Activated T-helper 9 cell treated with anti-CD3 and anti-CD28 coated beads, Interleukin-2, amount 50 U/mL, for 16 hours (primary cell): ENCODE measurements around the gene MMP10.
"Not testable (repeated sequence)": the region's sequence is repeated elsewhere in the genome, so short reads cannot be mapped to it uniquely, and the experiment has no call there.

Experiments used
- DNase-seq: peaks from one replicate; pipeline ENCODE4 v3.0.0-alpha.2; 2020; ENCODE audit warnings: low read depth

The MMP10 gene

DNA sequence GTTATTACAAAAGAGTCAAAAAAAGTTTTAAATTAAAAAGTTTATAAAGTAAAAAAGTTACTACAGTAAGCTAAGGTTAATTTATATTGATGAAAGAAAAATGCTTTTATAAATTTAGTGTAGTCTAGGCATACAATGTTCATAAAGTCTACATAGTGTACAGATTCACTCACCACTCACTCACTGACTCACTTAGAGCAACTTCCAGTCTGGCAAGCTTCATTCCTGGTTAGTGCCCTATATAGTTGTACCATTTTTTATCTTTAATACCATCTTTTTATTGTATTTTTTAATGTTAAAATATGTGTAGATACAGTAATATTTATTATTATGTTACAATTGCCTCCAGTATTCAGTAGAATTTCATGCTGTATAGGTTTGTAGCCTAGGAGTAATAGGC, 2.6 kb upstream of the MMP10 start:
- no peak for DNase-seq

DNA sequence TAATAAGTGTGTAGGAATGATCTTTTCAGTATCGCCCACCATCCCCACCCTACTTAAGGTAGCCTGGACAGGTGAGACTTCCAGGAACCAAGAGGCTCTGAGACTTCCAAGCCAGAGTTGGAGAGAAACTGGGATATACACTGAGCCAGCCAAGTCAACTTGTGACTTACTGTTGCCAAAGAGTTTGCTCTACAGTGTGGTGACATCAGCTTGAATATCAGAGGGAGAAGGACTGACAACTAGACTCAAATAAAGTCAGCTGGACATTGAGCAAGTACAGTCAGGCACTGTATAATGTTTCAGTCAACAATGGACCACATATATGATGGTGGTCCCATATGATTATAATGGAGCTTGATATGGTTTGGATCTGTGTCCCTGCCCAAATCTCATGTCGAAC, 1.2 kb upstream of the MMP10 start:
- DNase-seq, result no peak

DNA sequence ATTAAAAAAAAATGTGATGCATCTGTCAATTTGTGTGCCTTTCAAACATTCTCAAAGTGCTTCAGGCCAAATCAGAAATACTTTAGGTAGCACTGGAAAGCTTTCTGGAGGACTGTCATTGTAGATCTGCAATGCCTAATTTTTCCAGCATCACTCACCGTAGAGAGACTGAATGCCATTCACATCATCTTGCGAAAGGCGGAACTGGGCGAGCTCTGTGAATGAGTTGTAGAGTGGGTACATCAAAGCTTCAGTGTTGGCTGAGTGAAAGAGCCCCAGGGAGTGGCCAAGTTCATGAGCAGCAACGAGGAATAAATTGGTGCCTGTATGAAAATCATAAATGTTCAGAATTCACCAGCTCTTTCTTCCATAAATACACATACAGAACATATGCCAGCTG, 4.0 kb downstream of the MMP10 start:
- DNase-seq, result no peak

DNA sequence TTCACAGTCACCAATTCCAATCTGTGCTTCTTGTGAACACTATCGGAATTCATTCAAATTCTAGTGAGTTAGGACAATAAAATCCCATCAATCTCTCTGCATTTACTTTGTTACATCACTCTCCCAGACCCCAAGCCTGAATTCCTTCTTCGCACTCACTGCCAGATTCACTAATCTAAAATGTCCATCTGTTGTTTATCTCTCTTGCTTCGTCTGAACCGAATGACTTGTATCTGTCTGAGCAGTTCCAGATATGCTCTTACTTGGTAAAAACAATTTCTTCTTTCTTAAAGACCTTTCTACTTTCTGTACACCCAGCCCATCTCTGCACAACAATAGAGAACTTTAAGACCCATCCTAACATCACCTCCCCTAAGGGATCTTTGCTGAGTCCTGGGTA, 7.0 kb downstream of the MMP10 start:
- no peak for DNase-seq

DNA sequence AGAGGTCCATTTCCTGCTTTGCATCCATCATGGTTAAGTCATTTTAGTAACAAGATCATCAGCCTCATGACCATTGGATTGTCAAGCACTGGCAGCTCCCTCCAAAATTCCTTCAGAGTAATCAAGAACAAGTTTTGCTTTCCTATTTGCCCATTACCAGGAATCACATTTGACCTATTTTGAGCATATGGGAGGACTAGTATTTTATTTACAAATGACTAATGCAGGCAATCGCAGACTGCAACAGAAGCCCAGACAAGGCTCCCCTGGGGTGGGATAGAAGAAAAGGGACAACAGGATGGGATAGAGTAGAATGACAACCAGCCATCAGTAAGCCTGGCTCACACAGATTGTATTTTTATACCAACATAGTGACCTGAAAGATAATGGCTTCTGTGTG, 9.1 kb downstream of the MMP10 start:
- DNase-seq, result no peak

DNA sequence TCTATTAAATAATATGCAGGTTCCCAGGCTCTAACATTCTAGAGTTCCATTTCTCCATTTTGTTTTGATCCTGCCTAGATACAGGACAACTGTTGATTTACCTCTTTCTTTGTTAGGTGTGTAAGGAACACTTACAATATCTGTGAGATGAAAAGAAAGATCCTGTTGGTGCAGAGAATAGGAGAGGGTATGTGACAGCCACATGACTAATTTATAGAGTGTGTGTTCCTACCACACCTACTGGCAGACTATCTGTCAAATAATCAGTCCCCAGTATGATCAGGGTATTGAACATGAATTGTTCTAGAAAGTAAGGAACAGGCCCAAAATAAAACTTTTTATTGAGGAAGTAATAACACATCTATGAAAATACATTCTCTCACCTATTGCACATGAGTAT, 10.2 kb downstream of the MMP10 start:
- DNase-seq, result no peak

DNA sequence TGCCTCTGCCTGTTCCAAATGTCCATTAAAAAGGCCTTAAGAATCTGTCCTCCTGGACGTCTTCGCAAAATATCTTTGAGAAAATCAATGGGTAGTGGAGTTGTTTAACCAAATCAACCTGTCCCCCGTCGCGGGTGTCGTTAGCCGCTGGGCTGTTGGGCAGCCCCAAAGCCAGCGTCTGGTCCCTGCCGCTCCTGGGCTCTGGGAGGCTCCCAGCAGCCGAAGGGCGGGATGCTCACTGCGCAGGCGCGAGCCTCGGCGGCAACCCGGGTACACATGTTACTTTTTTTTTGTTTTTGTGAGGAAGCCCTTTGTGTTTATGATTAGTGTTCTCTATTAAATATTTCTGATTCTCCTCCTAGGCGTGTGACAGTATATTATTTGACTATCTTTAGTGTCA, 12.6 kb downstream of the MMP10 start:
- DNase-seq, result no peak

DNA sequence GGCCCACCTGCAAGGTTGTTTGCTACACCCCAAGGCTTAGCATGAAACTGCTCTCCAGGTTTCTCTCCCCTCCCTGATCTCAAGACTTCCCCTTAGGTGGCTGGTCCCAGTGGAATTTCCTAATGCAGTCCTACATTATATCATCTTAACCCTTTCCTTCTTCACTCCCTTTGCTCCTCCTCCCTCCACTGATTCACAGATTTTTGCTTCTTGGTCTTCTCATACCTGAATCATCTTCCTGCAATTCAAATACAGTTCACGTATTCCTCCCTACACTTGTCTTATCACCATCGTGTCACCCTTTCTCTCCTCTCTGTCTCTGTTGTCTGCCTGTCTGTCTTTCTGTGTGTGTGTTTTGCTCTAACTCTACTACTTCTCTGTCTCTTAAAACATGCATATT, 17.0 kb downstream of the MMP10 start:
- DNase-seq, result no peak

DNA sequence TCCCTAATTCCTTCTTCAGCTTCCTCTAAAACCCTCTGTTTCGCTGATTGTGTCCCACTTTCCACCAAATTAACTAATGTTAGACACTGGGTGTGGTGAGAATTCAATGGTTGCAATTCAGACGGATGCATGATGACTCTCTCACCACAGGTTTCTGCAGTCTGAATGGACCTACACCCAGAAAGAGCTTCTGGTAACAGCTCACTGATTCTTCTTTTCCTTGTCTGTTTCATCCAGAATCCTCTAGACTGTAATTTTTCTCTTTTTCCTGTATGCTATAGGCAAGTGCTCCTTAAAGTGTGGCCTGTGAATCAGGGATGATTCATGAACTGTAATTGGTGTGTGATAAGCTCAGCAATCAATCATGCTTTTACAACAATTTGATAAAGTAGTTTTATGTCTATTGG, 18.1 kb downstream of the MMP10 start:
- no peak for DNase-seq

DNA sequence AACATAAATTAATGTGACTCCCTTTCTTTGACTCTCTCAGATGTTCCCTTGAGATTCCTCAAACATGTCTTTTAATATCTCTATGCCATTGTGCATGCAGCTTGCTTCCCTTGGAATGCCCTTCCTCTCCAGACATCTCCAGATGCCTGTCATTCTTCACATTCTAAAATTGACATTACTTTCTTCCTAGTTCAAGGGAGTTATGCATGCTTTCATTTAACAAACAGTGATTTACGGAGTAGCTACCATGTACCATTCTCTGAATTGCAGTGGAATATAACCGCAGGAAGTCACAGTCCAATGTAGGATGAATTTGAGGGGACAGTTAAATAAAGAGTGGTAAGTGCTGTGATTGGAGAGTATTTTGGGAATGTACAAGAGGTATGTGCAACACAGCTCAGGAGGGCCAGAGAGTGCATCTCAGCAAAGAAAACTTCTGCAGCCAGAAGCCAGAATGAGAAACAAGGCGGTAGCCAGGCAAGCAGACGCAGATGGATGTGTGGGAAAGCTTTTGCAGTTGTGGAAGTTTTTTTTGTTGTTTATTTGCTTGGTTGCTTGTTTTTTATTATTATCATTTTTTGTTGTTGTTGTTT, 18.7 kb downstream of the MMP10 start:
- DNase-seq, result no peak

DNA sequence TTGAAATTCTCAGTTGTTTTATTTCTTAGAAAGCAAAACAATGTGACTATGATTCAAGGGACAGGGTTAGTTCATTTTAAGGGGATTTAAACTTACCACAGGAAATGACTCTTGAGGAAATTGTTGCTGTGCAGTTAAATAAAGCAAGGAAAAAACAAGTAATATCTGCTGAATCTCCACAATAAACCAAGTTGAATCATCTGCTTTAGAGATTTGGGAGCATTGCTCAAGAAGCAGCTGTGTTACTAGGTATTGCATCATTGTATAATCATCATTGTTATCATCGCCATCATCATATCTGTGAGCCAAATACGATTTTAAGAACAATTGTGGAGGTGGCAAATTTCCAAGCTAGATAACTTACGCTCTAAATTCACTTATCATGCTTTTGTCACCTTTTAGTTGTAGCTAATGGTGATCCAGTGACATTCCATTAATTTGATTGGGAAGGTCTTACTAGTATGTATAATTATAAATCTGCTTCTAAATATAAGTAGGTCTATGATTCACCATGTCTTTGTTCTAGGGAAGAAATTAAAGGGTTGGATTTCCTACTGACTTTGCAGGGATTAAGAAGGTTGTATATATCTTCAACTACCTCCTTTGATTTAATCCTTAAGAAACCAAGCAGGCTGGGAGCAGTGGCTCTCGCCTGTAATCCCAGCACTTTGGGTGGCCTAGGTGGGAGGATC, 19.9 kb downstream of the MMP10 start:
- no peak for DNase-seq

DNA sequence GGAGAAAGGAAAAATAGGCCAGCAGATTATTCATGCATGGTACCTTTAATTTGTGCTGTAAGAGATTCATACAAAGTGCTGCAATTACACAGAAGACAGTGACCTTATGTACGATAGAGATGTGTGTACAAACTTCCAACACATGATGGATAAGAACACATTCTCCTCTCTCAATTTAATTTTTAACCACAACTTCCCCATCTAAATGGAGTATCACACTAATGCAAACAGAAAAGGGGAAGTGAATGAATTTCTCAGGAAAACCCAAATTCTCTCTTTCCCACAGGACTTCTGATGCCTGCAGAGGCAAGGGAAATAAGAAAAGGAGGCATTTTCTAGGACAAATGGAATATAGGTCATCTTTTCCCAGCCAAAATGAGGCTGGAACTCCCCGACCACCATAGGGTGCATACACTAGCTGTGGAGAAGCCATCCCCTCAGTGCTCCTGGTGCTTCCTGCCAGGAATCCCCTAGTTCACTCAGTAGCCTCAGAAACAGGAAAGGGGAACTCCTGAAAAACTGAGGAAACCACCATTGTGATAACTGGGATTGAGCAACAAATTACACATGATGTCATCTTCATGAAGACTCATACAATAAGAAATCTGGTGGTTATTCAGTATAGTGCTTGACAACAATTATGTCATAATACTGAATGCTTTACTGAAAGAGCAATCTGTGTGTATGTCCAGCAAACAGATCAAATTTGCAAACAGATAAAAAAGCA, 22.4 kb downstream of the MMP10 start:
- no peak for DNase-seq

DNA sequence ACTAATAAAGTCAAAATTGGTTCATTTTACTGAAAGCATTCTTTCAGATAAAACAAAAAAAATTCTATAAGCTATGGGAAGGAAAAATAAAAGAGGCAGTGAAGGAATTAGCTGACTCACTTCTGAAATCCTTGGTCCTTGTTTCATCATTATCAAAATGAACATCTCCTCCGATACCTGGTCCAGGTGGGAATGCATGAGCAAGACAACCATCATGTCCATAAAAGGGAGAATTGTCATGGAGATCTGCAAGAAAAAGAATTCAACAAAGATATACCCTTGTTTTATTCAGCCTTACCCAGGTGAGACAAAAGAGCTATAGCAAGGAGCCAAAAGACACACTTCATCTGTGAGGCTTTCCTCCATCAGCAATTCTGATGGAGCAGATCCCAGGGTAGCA, 27.2 kb downstream of the MMP10 start:
- no peak for DNase-seq

DNA sequence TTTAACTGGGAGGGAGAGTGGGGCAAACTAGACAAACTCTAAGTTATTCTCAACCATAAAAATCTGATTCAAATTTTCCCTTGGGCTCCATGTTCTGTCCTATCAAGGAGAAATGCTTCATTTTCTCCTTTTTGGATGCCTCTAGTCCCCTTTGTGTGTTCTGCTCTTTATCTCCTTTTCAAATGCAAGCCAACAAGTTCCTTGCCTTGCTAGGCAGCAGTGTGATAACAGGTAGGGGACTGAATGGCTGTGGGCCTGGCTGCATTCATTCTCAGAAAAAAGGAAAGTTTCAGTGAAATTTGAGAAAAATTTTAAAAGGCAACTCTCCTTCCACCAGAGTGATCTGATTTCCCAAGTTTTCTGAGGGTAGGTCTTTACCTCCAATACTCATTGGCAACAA, 28.8 kb downstream of the MMP10 start:
- DNase-seq, result no peak

DNA sequence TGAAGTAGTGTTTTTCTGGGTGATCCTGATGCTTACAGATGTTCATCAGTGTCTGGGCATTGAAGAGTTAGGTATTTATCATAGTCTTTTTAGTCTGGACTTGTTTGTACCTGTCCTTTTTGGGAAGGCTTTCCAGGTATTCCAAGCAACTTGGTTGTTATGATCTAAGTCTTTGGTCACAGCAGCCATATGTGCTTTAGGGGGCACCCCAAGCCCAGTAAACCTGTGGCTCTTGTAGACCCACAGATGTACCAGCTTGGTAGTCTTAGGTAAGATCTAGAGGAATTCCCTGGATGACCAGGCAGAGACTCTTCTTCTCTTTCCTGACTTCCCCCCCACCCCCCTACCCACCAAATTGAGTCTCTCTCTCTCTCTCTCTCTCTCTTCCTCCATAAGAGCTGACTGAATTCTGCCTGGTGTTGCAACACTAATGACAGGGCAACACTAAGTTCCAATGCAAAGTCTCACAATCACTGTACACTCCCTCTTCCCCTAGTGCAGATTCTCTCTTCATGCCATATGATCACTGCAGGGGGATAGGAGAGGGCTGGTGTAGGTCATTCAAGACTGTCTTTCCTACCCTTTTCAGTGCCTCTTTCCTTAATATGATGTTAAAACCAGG, 31.2 kb downstream of the MMP10 start:
- no peak for DNase-seq

DNA sequence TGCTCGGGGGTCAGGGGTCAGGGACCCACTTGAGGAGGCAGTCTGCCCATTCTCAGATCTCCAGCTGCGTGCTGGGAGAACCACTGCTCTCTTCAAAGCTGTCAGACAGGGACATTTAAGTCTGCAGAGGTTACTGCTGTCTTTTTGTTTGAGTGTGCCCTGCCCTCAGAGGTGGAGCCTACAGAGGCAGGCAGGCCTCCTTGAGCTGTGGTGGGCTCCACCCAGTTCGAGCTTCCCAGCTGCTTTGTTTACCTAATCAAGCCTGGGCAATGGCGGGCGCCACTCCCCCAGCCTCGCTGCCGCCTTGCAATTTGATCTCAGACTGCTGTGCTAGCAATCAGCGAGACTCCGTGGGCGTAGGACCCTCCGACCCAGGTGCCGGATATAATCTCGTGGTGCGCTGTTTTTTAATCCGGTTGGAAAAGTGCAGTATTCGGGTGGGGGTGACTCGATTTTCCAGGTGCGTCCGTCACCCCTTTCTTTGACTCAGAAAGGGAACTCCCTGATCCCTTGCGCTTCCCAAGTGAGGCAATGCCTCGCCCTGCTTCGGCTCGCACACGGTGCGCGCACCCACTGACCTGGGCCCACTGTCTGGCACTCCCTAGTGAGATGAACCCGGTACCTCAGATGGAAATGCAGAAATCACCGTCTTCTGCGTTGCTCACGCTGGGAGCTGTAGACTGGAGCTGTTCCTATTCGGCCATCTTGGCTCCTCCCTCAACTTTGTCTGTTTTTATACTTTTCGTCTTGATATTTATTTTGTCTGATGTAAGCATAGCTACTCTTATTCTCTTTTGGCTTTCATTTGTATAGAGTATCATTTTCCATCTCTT, 33.5 kb downstream of the MMP10 start:
- not testable (repeated sequence) for DNase-seq

DNA sequence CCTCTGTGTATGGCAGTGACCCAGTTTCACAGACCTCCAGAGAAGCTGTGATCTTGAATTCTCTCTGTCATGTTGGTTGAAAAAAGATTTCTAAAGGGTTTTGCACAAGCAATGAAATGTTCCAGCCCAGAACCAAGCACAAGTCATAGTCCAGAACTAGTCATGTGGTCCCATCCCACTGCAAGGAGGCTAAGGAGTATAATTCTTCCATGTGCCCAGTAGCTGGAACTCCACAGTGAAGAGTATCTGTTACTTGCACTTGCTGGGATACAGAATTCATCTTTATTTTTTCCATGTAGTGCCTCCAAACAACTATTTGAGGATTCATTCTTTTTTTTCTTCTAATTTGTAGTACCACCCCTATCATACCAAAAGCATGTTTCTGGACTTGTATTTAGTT, 45.8 kb downstream of the MMP10 start:
- DNase-seq, result no peak

DNA sequence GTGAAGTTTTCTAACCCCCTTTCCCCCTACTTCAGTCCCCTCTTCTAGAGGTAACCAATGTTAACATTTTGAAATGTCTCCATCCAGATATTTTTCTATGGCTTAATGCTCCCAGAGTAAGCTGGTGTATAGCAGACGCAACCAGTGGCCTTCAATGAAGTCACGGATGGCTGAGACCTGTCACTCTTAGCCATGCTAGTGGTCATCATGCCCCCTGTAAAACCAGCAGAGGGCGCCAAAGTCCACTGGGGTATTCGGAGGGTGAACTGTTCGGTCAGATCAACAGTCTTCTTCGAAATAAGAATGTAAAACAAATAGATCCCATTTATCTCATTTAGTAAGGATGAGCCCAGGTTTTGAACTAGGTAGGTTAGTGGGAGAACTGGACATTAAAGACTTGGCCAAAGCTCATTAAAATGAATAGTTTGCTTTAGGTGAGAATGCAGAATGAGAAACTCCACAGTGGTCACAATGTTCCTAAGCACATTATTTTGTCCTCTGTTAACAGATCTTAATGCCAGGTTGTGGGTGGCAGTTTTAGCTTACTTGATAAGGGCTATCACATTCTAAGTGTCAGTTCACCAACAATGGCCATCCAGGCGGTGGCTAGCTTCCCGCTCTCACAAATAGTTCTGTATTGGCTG, 47.1 kb downstream of the MMP10 start:
- peak; percentile 1 for DNase-seq

DNA sequence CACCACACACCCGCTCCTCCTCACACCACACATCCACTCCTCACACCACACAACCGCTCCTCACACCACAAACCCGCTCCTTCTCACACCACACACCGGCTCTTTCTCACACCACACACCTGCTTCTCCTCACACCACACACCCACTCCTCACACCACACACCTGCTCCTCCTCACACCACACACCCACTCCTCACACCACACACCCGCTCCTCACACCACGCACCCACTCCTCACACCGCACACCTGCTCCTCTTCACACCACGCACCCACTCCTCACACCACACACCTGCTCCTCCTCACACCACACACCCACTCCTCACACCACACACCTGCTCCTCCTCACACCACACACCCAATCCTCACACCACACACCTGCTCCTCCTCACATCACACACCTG, 49.5 kb downstream of the MMP10 start:
- DNase-seq, result not testable (repeated sequence)

DNA sequence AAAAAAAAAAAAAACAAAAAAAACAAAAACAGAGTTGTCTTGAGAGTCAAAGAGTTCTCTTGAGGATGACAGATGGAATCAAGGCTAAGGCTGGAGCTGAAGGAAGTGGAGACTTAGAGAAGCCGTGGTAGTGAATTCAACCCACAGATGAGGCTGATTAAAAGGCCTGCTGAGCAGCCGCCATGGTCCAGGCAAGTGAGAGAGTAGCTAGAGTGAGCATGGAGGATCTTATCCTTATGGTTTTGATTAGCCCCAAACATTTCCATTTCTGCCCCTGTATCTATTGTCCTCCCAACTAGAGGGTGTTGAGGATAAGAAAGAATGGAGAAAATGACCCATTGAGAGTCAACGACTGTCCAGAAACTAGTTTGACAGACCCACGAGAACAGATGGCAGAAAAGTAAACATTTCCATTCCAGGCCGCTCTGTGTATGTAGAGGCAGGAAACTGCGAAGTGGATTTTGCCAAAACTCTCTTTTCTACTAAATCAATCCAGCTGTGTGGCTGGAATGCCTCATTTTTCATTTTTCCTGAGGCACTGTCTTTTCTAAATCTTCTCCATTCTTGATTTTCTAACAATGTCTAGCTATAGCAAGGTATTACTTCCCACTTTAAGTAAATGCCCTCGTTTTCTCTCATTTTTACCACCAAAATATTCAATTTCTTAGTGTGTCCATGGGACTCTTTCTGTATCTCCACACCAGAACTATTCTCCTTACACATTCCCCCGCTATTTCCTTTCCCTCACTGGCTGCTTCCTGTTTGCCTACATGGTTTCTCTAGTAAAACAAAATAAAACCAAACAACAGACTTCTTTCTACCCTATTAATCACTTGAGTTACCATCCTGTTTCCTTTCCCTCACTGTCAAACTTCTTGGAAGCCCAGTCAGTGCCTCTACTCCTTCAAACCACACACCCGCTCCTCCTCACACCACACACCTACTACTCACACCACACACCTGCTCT, 50.3 kb downstream of the MMP10 start:
- no peak for DNase-seq

DNA sequence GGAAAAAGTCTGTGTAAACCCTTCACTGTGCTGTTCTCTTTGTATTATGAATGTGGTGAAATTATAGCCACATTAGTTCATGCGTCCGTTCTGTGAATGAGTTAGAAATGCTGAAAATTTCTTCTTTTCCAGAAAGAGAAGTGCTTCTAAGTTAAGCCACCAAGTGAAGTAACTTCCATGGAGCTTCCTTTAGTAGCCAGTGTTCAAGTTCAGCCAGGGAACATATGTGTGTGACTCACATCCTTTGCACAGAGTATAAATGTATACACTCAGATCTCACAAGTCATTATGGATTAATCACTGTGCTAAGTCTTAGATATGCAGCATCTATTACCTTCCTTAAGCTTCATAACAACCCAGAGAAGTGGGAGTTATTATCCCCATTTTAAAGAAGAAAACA, 52.5 kb downstream of the MMP10 start:
- no peak for DNase-seq
